ENCODE measurements around the gene SYNPO2.

Gene SYNPO2

DNA sequence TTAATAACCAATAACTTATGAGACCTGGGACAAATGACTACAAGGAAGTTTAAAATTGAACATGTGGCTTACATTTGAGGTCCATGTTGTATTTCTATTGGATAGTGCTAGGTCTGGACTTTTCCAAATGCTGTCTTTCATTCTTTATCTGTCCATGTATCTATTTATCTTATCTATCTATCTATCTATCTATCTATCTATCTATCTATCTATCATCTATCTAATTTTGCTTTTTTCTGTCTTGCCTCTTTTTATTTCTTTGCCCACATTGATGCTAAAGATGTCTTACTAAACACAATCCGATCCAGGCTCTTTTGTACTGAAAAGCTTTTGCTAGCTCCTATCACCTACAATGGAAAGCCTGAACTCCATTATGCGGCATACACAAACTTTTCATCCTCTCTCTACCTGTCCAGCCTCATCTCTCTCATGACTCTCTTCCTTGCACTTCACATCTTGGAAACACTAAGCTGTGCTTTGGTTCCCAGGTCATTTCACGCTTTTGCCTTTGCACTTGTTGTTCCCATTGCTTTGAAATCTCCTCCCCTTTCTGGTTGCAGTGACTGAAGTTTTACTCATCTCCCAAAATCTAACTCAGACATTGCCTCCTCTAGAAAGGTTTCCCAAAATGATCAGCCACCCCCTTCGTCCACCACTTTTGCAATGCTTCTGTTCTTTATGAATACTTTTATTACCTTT lies 107.2 kb downstream of the SYNPO2 start:
- TF ChIP-seq, protein P1, sequence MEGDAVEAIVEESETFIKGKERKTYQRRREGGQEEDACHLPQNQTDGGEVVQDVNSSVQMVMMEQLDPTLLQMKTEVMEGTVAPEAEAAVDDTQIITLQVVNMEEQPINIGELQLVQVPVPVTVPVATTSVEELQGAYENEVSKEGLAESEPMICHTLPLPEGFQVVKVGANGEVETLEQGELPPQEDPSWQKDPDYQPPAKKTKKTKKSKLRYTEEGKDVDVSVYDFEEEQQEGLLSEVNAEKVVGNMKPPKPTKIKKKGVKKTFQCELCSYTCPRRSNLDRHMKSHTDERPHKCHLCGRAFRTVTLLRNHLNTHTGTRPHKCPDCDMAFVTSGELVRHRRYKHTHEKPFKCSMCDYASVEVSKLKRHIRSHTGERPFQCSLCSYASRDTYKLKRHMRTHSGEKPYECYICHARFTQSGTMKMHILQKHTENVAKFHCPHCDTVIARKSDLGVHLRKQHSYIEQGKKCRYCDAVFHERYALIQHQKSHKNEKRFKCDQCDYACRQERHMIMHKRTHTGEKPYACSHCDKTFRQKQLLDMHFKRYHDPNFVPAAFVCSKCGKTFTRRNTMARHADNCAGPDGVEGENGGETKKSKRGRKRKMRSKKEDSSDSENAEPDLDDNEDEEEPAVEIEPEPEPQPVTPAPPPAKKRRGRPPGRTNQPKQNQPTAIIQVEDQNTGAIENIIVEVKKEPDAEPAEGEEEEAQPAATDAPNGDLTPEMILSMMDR (IDR thresholded peaks at IDR 0.05; ENCODE audit: borderline replicate concordance, extremely low read depth, low read length, poor library complexity, severe bottlenecking), result no peak
- TF ChIP-seq EZH2 (IDR thresholded peaks at IDR 0.05; ENCODE audit: borderline replicate concordance, low read depth, low read length, severe bottlenecking), result no peak
- no peak for DNase-seq
- no peaks in the 10 kb centered on the region for H3K4me1 ChIP-seq (ENCODE audit: insufficient read depth, low read length)
- no peaks in the 10 kb centered on the region for H3K36me3 ChIP-seq (ENCODE audit: insufficient read depth, low read length)
- no peaks in the 10 kb centered on the region for H3K79me2 ChIP-seq (ENCODE audit: insufficient read depth, low read length)
- no peak overlapping the region for H3K4me3 ChIP-seq (ENCODE audit: low read depth in 1 of 2, low read length in 2 of 2)
- H3K4me2 ChIP-seq (ENCODE audit: insufficient read depth, low read length), result no peak overlapping the region
- no peak for ATAC-seq (ENCODE audit: insufficient read depth, low read depth)
- no peak overlapping the region for H2AFZ ChIP-seq (ENCODE audit: low read depth, low read length)
- H3K27me3 ChIP-seq (ENCODE audit: insufficient read depth, low read length, poor library complexity), result peaks cover 2% of the 10 kb centered on the region
- H3K9ac ChIP-seq (ENCODE audit: low read depth, low read length), result no peak overlapping the region
- H3K9me3 ChIP-seq (ENCODE audit: insufficient read depth, low read length, severe bottlenecking), result no peaks in the 10 kb centered on the region
- no peak overlapping the region for H3K27ac ChIP-seq (ENCODE audit: low read length)
- no peaks in the 10 kb centered on the region for H4K20me1 ChIP-seq (ENCODE audit: insufficient read depth, low read length)

DNA sequence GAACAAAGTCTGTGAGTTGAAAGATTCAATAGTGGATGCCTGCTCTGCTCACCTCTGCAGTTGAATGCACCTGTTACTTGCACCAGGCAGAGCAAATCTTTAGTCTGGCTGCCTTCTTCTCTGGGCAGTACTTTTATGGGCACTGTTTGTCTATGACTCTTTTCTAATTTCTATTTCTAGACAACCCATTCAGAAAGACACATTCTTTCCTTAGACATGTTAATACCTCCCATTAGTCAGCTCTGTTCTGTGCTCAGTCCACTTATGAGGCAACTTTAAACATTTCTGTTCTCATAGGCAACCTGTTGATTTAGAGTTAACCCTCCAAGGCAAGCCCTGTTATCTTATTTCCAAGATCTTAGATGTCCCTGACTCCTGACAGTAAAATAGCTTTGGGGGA lies 108.9 kb downstream of the SYNPO2 start:
- no peak overlapping the region for H3K27ac ChIP-seq (ENCODE audit: low read length)
- no peaks in the 10 kb centered on the region for H3K36me3 ChIP-seq (ENCODE audit: insufficient read depth, low read length)
- H4K20me1 ChIP-seq (ENCODE audit: insufficient read depth, low read length), result no peaks in the 10 kb centered on the region
- H3K4me1 ChIP-seq (ENCODE audit: insufficient read depth, low read length), result no peaks in the 10 kb centered on the region
- TF ChIP-seq EZH2 (IDR thresholded peaks at IDR 0.05; ENCODE audit: borderline replicate concordance, low read depth, low read length, severe bottlenecking), result no peak
- TF ChIP-seq, protein P1 (IDR thresholded peaks at IDR 0.05; ENCODE audit: borderline replicate concordance, extremely low read depth, low read length, poor library complexity, severe bottlenecking), result no peak
- H3K4me3 ChIP-seq (ENCODE audit: low read depth in 1 of 2, low read length in 2 of 2), result no peak overlapping the region
- H2AFZ ChIP-seq (ENCODE audit: low read depth, low read length), result no peak overlapping the region
- H3K79me2 ChIP-seq (ENCODE audit: insufficient read depth, low read length), result no peaks in the 10 kb centered on the region
- peaks cover 2% of the 10 kb centered on the region for H3K27me3 ChIP-seq (ENCODE audit: insufficient read depth, low read length, poor library complexity)
- no peaks in the 10 kb centered on the region for H3K9me3 ChIP-seq (ENCODE audit: insufficient read depth, low read length, severe bottlenecking)
- H3K4me2 ChIP-seq (ENCODE audit: insufficient read depth, low read length), result no peak overlapping the region
- DNase-seq (no peak), ATAC-seq (ENCODE audit: insufficient read depth, low read depth) (no peak)
- H3K9ac ChIP-seq (ENCODE audit: low read depth, low read length), result no peak overlapping the region

- no peak for ATAC-seq (ENCODE audit: insufficient read depth, low read depth)
- H4K20me1 ChIP-seq (ENCODE audit: insufficient read depth, low read length), result no peaks in the 10 kb centered on the region
- H3K27ac ChIP-seq (ENCODE audit: low read length), result no peak overlapping the region
- no peaks in the 10 kb centered on the region for H3K4me1 ChIP-seq (ENCODE audit: insufficient read depth, low read length)
- no peak for TF ChIP-seq EZH2 (IDR thresholded peaks at IDR 0.05; ENCODE audit: borderline replicate concordance, low read depth, low read length, severe bottlenecking)
- TF ChIP-seq, protein P1 (IDR thresholded peaks at IDR 0.05; ENCODE audit: borderline replicate concordance, extremely low read depth, low read length, poor library complexity, severe bottlenecking), result no peak
- H3K36me3 ChIP-seq (ENCODE audit: insufficient read depth, low read length), result no peaks in the 10 kb centered on the region
- H3K27me3 ChIP-seq (ENCODE audit: insufficient read depth, low read length, poor library complexity), result peaks cover 2% of the 10 kb centered on the region
- no peak for DNase-seq
- H3K79me2 ChIP-seq (ENCODE audit: insufficient read depth, low read length), result no peaks in the 10 kb centered on the region
- H3K9me3 ChIP-seq (ENCODE audit: insufficient read depth, low read length, severe bottlenecking), result no peaks in the 10 kb centered on the region
- H3K4me2 ChIP-seq (ENCODE audit: insufficient read depth, low read length), result no peak overlapping the region
- no peak overlapping the region for H2AFZ ChIP-seq (ENCODE audit: low read depth, low read length)
- no peak overlapping the region for H3K9ac ChIP-seq (ENCODE audit: low read depth, low read length)
- no peak overlapping the region for H3K4me3 ChIP-seq (ENCODE audit: low read depth in 1 of 2, low read length in 2 of 2)
Measured at GRCh38 chr4:118999919-119000318, 111.3 kb downstream of the SYNPO2 start.

Data from DND-41 (cell line).